MCF 10A (cell line): ENCODE results near the gene NEURL1B. TPM values are rescaled to one million over a fixed set of nuclear protein-coding genes. Genes with fewer than 3 reads are reported as not detected.

ENCODE experiments used
- BruUV-seq: library from RNA; stranded (reverse); fragments of 400-500 nt; replicated peaks from 2 replicates; lab custom pipeline; 2021; lab: Mats Ljungman, UMichigan
- CTCF ChIA-PET: fragments of 300-600 bp; sonication (Branson Sonifier 250); formaldehyde crosslinking; extraction: SDS; loops from one replicate; lab custom pipeline; 2021; ENCODE audit warnings: antibody characterized with exemption, inconsistent platforms; lab: Yijun Ruan, JAX
- POLR2A ChIA-PET: fragments of 300-600, 350-650 bp; sonication (Branson Sonifier 250); formaldehyde crosslinking; extraction: SDS; loops from one replicate; lab custom pipeline; 2020; ENCODE audit warnings: antibody characterized with exemption, inconsistent platforms; lab: Yijun Ruan, JAX
- DNase-seq: peaks from one replicate; pipeline ENCODE4 v3.0.0-alpha.2; 2018; ENCODE audit not compliant: unreplicated experiment
- H3K27ac Mint-ChIP-seq: one replicate; pipeline ENCODE4 v1.8.0; 2022; ENCODE audit warnings: mild to moderate bottlenecking, low read depth, mixed read lengths; ENCODE audit not compliant: unreplicated experiment
- H3K27me3 Mint-ChIP-seq: one replicate; pipeline ENCODE4 v1.8.0; 2022; ENCODE audit warnings: mixed read lengths; ENCODE audit not compliant: insufficient read depth, unreplicated experiment
- H3K36me3 Mint-ChIP-seq: one replicate; pipeline ENCODE4 v1.8.0; 2022; ENCODE audit warnings: mild to moderate bottlenecking, moderate library complexity, mixed read lengths; ENCODE audit not compliant: insufficient read depth, unreplicated experiment
- H3K4me1 Mint-ChIP-seq: one replicate; pipeline ENCODE4 v1.8.0; 2022; ENCODE audit warnings: mixed read lengths; ENCODE audit not compliant: insufficient read depth, unreplicated experiment
- H3K4me3 Mint-ChIP-seq: one replicate; pipeline ENCODE4 v1.8.0; 2022; ENCODE audit warnings: mild to moderate bottlenecking, moderate library complexity, mixed read lengths; ENCODE audit not compliant: unreplicated experiment
- H3K9me3 Mint-ChIP-seq: one replicate; pipeline ENCODE4 v1.8.0; 2022; ENCODE audit warnings: mixed read lengths; ENCODE audit not compliant: unreplicated experiment
- CTCF ChIP-seq: fragments of 200-600 bp; IDR thresholded peaks from one replicate; pipeline ENCODE4 v1.8.0; 2022; ENCODE audit warnings: antibody characterized with exemption, mild to moderate bottlenecking; ENCODE audit not compliant: unreplicated experiment
- intact Hi-C: fragments of 100-400 bp; cut with micrococcal nuclease; formaldehyde crosslinking; loops from 2 replicates; pipeline ENCODE4 v1.14.1; 2022
- total RNA-seq: library from RNA; stranded (reverse); gene quantifications from 2 replicates; pipeline ENCODE4 v1.2.3, GENCODE V29; 2022

NEURL1B gene
- total RNA-seq, 1 experiment from 2014 or later = 7.6 TPM

GRCh38 chr5:172612771-172613170 is 28.3 kb upstream of the NEURL1B start:
- CTCF ChIA-PET = interaction anchor here (0.6 to 1.4 kb wide), 3 partner anchors 16 to 346 kb away, joined by 3 to 6 read pairs (median 5); no protein-coding TSS in a partner anchor
- H3K27me3 Mint-ChIP-seq = no peaks in the 10 kb centered on the region
- TF ChIP-seq CTCF = no peak

GRCh38 chr5:172616136-172616535 is 24.9 kb upstream of the NEURL1B start:
- no peak overlapping the region for H3K27ac Mint-ChIP-seq
- H3K27me3 Mint-ChIP-seq = no peaks in the 10 kb centered on the region
- ChIA-PET POLR2A (interaction anchor here (0.9 to 2.1 kb wide), 2 partner anchors 9 to 22 kb away, joined by 3 to 9 read pairs; no protein-coding TSS in a partner anchor), CTCF (no interaction called here)
- no peak for TF ChIP-seq CTCF
- intact Hi-C loops = no loop called here
- no peaks in the 10 kb centered on the region for H3K4me1 Mint-ChIP-seq
- H3K9me3 Mint-ChIP-seq = peaks cover 9% of the 10 kb centered on the region
- no peak overlapping the region for H3K4me3 Mint-ChIP-seq
- BruUV-seq = no TSS peak
- H3K36me3 Mint-ChIP-seq = no peaks in the 10 kb centered on the region
- no peak for DNase-seq

More at GRCh38 chr5:172612771-172613170, 28.3 kb upstream of the NEURL1B start:
- Mint-ChIP-seq H3K9me3 (peaks cover 13% of the 10 kb centered on the region), H3K27ac (no peak overlapping the region), H3K4me1 (peaks cover 3% of the 10 kb centered on the region), H3K36me3 (peaks cover 2% of the 10 kb centered on the region), H3K4me3 (no peak overlapping the region)
- BruUV-seq = no TSS peak
- DNase-seq = no peak
- POLR2A ChIA-PET = interaction anchor here (1.4 kb wide), 1 partner anchor 18 kb away, joined by 3 read pairs; no protein-coding TSS in a partner anchor
- intact Hi-C loops = no loop called here

DNA sequence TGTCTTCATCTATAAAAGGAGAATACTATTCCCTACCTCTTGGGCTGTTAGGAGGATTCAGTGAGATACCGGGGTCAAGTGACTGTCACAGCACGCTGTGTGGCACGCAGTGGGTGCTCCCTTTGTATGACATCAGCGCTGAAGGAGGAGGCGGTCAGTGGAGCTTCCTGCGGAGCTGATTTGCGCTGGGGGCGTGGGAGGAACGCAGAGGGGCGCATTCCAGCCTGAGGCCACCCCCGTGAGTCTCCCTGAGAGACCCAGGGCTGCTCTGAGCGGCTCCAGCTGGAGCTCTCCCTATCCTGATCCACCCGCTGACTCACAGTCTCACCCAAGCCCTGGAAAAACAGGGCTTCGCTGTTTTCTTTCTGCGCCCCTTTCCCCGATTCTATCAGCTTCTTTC is 24.3 kb upstream of the NEURL1B start:
- Mint-ChIP-seq H3K4me1 (peaks cover under 1% of the 10 kb centered on the region), H3K36me3 (no peaks in the 10 kb centered on the region), H3K27ac (no peak overlapping the region), H3K4me3 (no peak overlapping the region), H3K9me3 (peaks cover 9% of the 10 kb centered on the region), H3K27me3 (no peaks in the 10 kb centered on the region)
- no peak for DNase-seq
- intact Hi-C loops = no loop called here
- CTCF ChIA-PET = interaction anchor here (2.0 kb wide), 1 partner anchor 13 kb away, joined by 5 read pairs; no protein-coding TSS in a partner anchor
- no peak for TF ChIP-seq CTCF
- POLR2A ChIA-PET = interaction anchor here (2.1 kb wide), 1 partner anchor 9 kb away, joined by 9 read pairs; no protein-coding TSS in a partner anchor
- no TSS peak for BruUV-seq

GRCh38 chr5:172617817-172618216 is 23.2 kb upstream of the NEURL1B start:
- ChIA-PET CTCF (interaction anchor here (1.4 to 2.0 kb wide), 2 partner anchors 11 to 89 kb away, joined by 5 read pairs; no protein-coding TSS in a partner anchor), POLR2A (interaction anchor here (0.6 kb wide), 1 partner anchor 10 kb away, joined by 4 read pairs; no protein-coding TSS in a partner anchor)
- no TSS peak for BruUV-seq
- intact Hi-C loops = no loop called here
- Mint-ChIP-seq H3K27ac (no peak overlapping the region), H3K4me3 (no peak overlapping the region), H3K36me3 (no peaks in the 10 kb centered on the region), H3K27me3 (no peaks in the 10 kb centered on the region), H3K4me1 (peaks cover 10% of the 10 kb centered on the region), H3K9me3 (peaks cover 9% of the 10 kb centered on the region)
- no peak for TF ChIP-seq CTCF
- DNase-seq = no peak
